Neutrophil (primary cell): ENCODE results near the gene GBP7.

Experiments
- H3K27ac ChIP-seq: fragments of 200-600 bp; sonication (generic); 2 replicates; pipeline ENCODE4 v1.5.1; 2016; ENCODE audit warnings: mild to moderate bottlenecking, moderate library complexity
- H3K27me3 ChIP-seq: fragments of 200-600 bp; sonication (generic); 2 replicates; pipeline ENCODE4 v1.6.0; 2016; ENCODE audit warnings: mild to moderate bottlenecking
- H3K36me3 ChIP-seq: fragments of 200-600 bp; sonication (generic); 2 replicates; pipeline ENCODE4 v1.5.1; 2017
- H3K4me1 ChIP-seq, 2 experiments: fragments of 200-600 bp in 1 of 2; sonication (generic) in 1 of 2; 1 replicate in 1 of 2; 2 replicates in 1 of 2; pipeline versions ENCODE4 v1.5.1 to v1.6.1; 2013 to 2016; ENCODE audit warnings: low read depth in 1 of 2, low read length in 1 of 2, mild to moderate bottlenecking in 1 of 2, moderate library complexity in 1 of 2; ENCODE audit not compliant: control insufficient read depth in 1 of 2, insufficient read depth in 1 of 2
- H3K4me3 ChIP-seq, 2 experiments: fragments of 200-600 bp in 1 of 2; sonication (generic) in 1 of 2; 1 replicate in 1 of 2; 2 replicates in 1 of 2; pipeline ENCODE4 v1.5.1; 2013 to 2016; ENCODE audit warnings: low read depth in 1 of 2, low read length in 1 of 2, mild to moderate bottlenecking in 1 of 2, moderate library complexity in 1 of 2
- H3K9me3 ChIP-seq: fragments of 200-600 bp; sonication (generic); 2 replicates; pipeline ENCODE4 v1.5.1; 2016
- CTCF ChIP-seq: fragments of 200-600 bp; sonication (generic); IDR thresholded peaks from 2 replicates; pipeline ENCODE4 v1.5.1; 2016; ENCODE audit warnings: antibody characterized with exemption

The GBP7 gene

GRCh38 chr1:89089962-89090361 is 85.8 kb downstream of the GBP7 start:
- Histone ChIP-seq H3K27me3 (no peaks in the 10 kb centered on the region), H3K9me3 (no peaks in the 10 kb centered on the region), H3K36me3 (no peaks in the 10 kb centered on the region), H3K27ac (no peak overlapping the region), H3K4me1 (no peaks in the 10 kb centered on the region), H3K4me3 (no peak overlapping the region)
- TF ChIP-seq CTCF: no peak

- no peaks in the 10 kb centered on the region for H3K27me3 ChIP-seq
- no peaks in the 10 kb centered on the region for H3K36me3 ChIP-seq
- no peaks in the 10 kb centered on the region for H3K4me1 ChIP-seq
- no peaks in the 10 kb centered on the region for H3K9me3 ChIP-seq
- H3K27ac ChIP-seq: no peak overlapping the region
- no peak for TF ChIP-seq CTCF
- no peak overlapping the region for H3K4me3 ChIP-seq
These were observed 87.2 kb downstream of the GBP7 start for GRCh38 chr1:89088572-89088971.

- H3K27me3 ChIP-seq: no peaks in the 10 kb centered on the region
- no peaks in the 10 kb centered on the region for H3K9me3 ChIP-seq
- H3K27ac ChIP-seq: no peak overlapping the region
- TF ChIP-seq CTCF: no peak
- H3K4me3 ChIP-seq: no peak overlapping the region
- no peaks in the 10 kb centered on the region for H3K36me3 ChIP-seq
- H3K4me1 ChIP-seq: no peaks in the 10 kb centered on the region
These were observed 88.6 kb downstream of the GBP7 start for GRCh38 chr1:89087241-89087640.

GRCh38 chr1:89085781-89086180 is 90.0 kb downstream of the GBP7 start:
- Histone ChIP-seq H3K36me3 (no peaks in the 10 kb centered on the region), H3K4me3 (no peak overlapping the region), H3K27ac (no peak overlapping the region), H3K4me1 (no peaks in the 10 kb centered on the region), H3K9me3 (no peaks in the 10 kb centered on the region), H3K27me3 (no peaks in the 10 kb centered on the region)
- peak; percentile 58 for TF ChIP-seq CTCF
